Endothelial cell of umbilical vein (primary cell): Measurements from ENCODE around the gene RASL10A.

ENCODE experiments used
- CTCF ChIP-seq, 2 donors: IDR thresholded peaks; 1 replicate in 1 of 2; 2 replicates in 1 of 2; pipeline ENCODE4 v1.5.1; 2011; ENCODE audit warnings: low read length in 2 of 2, mild to moderate bottlenecking in 2 of 2, moderate library complexity in 2 of 2, control low read depth in 1 of 2, inconsistent platforms in 1 of 2, low read depth in 1 of 2; ENCODE audit not compliant: insufficient read depth in 1 of 2; ENCODE audit errors: extremely low read depth in 1 of 2
- EZH2 ChIP-seq: IDR thresholded peaks from 2 replicates; pipeline ENCODE4 v1.6.1; 2012; ENCODE audit warnings: borderline replicate concordance, low read depth, mild to moderate bottlenecking, moderate library complexity, low read length, inconsistent platforms; ENCODE audit not compliant: severe bottlenecking
- FOS ChIP-seq: IDR thresholded peaks from 2 replicates; pipeline ENCODE4 v1.6.1; 2011; ENCODE audit warnings: mild to moderate bottlenecking, low read length, moderate library complexity, borderline replicate concordance; ENCODE audit not compliant: insufficient read depth
- GATA2 ChIP-seq: IDR thresholded peaks from 2 replicates; pipeline ENCODE4 v1.7.0; 2011; ENCODE audit warnings: low read depth, mild to moderate bottlenecking, moderate library complexity, mixed read lengths, low read length; ENCODE audit not compliant: insufficient read length, insufficient read depth
- JUN ChIP-seq: IDR thresholded peaks from 2 replicates; pipeline ENCODE4 v1.6.1; 2011; ENCODE audit warnings: borderline replicate concordance, low read depth; ENCODE audit not compliant: insufficient read length, insufficient read depth
- MAX ChIP-seq: IDR thresholded peaks from 2 replicates; pipeline ENCODE4 v1.6.1; 2011; ENCODE audit not compliant: insufficient read depth, insufficient read length
- MYC ChIP-seq: IDR thresholded peaks from one replicate; pipeline ENCODE4 v1.6.1; 2011; ENCODE audit warnings: mild to moderate bottlenecking, low read depth, low read length
- POLR2A ChIP-seq: IDR thresholded peaks from 2 replicates; pipeline ENCODE4 v1.6.1; 2012; ENCODE audit warnings: low read depth, mild to moderate bottlenecking, control low read depth, low read length
- POLR2AphosphoS5 ChIP-seq: IDR thresholded peaks from 2 replicates; pipeline ENCODE4 v1.6.1; 2012; ENCODE audit warnings: low read depth, mild to moderate bottlenecking, control low read depth, low read length, moderate library complexity; ENCODE audit not compliant: insufficient read depth

- no peak for TF ChIP-seq CTCF (IDR thresholded peaks at IDR 0.05; ENCODE audit: extremely low read depth in 1 of 2, insufficient read depth in 1 of 2, low read depth in 1 of 2, low read length in 2 of 2)
- no peak for TF ChIP-seq FOS
- TF ChIP-seq POLR2AphosphoS5 = no peak
- TF ChIP-seq EZH2 = no peak
- TF ChIP-seq POLR2A = no peak
- TF ChIP-seq MYC = no peak
- TF ChIP-seq JUN = no peak
- no peak for TF ChIP-seq GATA2
- TF ChIP-seq MAX = no peak
These were observed 15.7 kb upstream of the RASL10A start for GRCh38 chr22:29331213-29331612.
